WTC11 (cell line): ENCODE measurements around the gene DMXL1.

Experiments
- ATF3 ChIP-seq: sonication (generic); formaldehyde crosslinking; conservative IDR thresholded peaks from 2 replicates; pipeline ENCODE4 v1.8.1; 2022; ENCODE audit warnings: mild to moderate bottlenecking, missing genetic modification reagents
- CREB1 ChIP-seq: sonication (generic); formaldehyde crosslinking; IDR thresholded peaks from 2 replicates; pipeline ENCODE4 v1.8.0; 2023; ENCODE audit warnings: mild to moderate bottlenecking, missing genetic modification reagents
- CTCF ChIP-seq: fragments of 200-600 bp; IDR thresholded peaks from 2 replicates; pipeline ENCODE4 v1.8.0; 2022; ENCODE audit warnings: antibody characterized with exemption
- MAX ChIP-seq: sonication (generic); formaldehyde crosslinking; IDR thresholded peaks from 2 replicates; pipeline ENCODE4 v1.8.0; 2022; ENCODE audit warnings: mild to moderate bottlenecking, missing genetic modification reagents
- SMAD3 ChIP-seq: sonication (generic); formaldehyde crosslinking; IDR thresholded peaks from 2 replicates; pipeline ENCODE4 v1.8.0; 2022; ENCODE audit warnings: missing genetic modification reagents, mild to moderate bottlenecking, borderline replicate concordance
- SMAD4 ChIP-seq: sonication (generic); formaldehyde crosslinking; IDR thresholded peaks from 2 replicates; pipeline ENCODE4 v1.8.0; 2022; ENCODE audit warnings: mild to moderate bottlenecking, missing genetic modification reagents
- TP53 ChIP-seq: sonication (generic); formaldehyde crosslinking; IDR thresholded peaks from 2 replicates; pipeline ENCODE4 v1.8.1; 2023; ENCODE audit warnings: mild to moderate bottlenecking, missing genetic modification reagents
- ZNF281 ChIP-seq: sonication (generic); formaldehyde crosslinking; IDR thresholded peaks from 2 replicates; pipeline ENCODE4 v1.8.0; 2023; ENCODE audit warnings: mild to moderate bottlenecking, missing genetic modification reagents

GRCh38 chr5:119221330-119221729, 150.4 kb downstream of the DMXL1 start:
- no peak for TF ChIP-seq SMAD3 (CRISPR knock-in tag)
- TF ChIP-seq CTCF = no peak
- TF ChIP-seq MAX (CRISPR knock-in tag) = no peak
- TF ChIP-seq ZNF281 = no peak
- no peak for TF ChIP-seq SMAD4 (CRISPR knock-in tag)
- TF ChIP-seq TP53 (CRISPR knock-in tag) = no peak
- TF ChIP-seq ATF3 (CRISPR knock-in tag) = no peak
- TF ChIP-seq CREB1 (CRISPR knock-in tag) = no peak
